A549 (cell line): ENCODE measurements around the gene TNF. TPM values are rescaled to one million over a fixed set of nuclear protein-coding genes. Genes with fewer than 3 reads are reported as not detected.

Experiments used
- ATAC-seq, 2 experiments: fragments of 200-7000 bp in 1 of 2; fragments of >200 bp in 1 of 2; cut with Nextera tagmentation in 1 of 2; cut with Tn5 transposase in 1 of 2; 3 replicates each; pipeline versions ENCODE4 v1.8.0 to v1.9.1; 2018 to 2020; ENCODE audit warnings: mild to moderate bottlenecking in 1 of 2, moderate library complexity in 1 of 2
- CTCF ChIA-PET: fragments of 300-600 bp; sonication (Branson Sonifier 250); formaldehyde crosslinking; extraction: SDS; loops from one replicate; lab custom pipeline; 2021; ENCODE audit warnings: antibody characterized with exemption, inconsistent platforms; lab: Yijun Ruan, JAX
- POLR2A ChIA-PET: fragments of 350-600 bp; formaldehyde crosslinking; extraction: SDS; loops from one replicate; lab custom pipeline; 2021; ENCODE audit warnings: antibody characterized with exemption, inconsistent platforms; lab: Yijun Ruan, JAX
- DNase-seq, 2 experiments: peaks; one replicate each; pipeline versions ENCODE4 v3.0.0 to v3.0.0-alpha.2; 2011 to 2016; ENCODE audit warnings: low read depth in 1 of 2, low spot score in 1 of 2
- FAIRE-seq: peaks from 2 replicates; lab custom pipeline; 2011; peaks lifted over from hg19 to GRCh38; lab: Jason Lieb, UNC
- H3K27ac ChIP-seq, 2 experiments: fragments of >200 bp; sonication (Bioruptor Twin); formaldehyde crosslinking; 3 replicates each; pipeline ENCODE4 v1.5.1; 2016 to 2017
- H3K4me1 ChIP-seq: fragments of >200 bp; sonication (Bioruptor Twin); formaldehyde crosslinking; 3 replicates; pipeline ENCODE4 v1.6.1; 2016
- H3K4me2 ChIP-seq: fragments of >200 bp; sonication (Bioruptor Twin); formaldehyde crosslinking; 3 replicates; pipeline ENCODE4 v1.6.1; 2016
- H3K4me3 ChIP-seq: fragments of >200 bp; sonication (Bioruptor Twin); formaldehyde crosslinking; 3 replicates; pipeline ENCODE4 v1.5.1; 2016
- H3K9me3 ChIP-seq: fragments of >200 bp; sonication (Bioruptor Twin); formaldehyde crosslinking; 3 replicates; pipeline ENCODE4 v1.6.1; 2016
- BHLHE40 ChIP-seq: IDR thresholded peaks from 2 replicates; pipeline ENCODE4 v1.6.1; 2012; ENCODE audit warnings: low read depth, low read length, inconsistent platforms
- CBX2 ChIP-seq: fragments of 200-600 bp; sonication (generic); IDR thresholded peaks from 2 replicates; pipeline ENCODE4 v1.6.1; 2016; ENCODE audit warnings: low read depth, mild to moderate bottlenecking, borderline replicate concordance
- CHD2 ChIP-seq: fragments of 150-350 bp; IDR thresholded peaks from 2 replicates; pipeline ENCODE4 v1.6.1; 2014; ENCODE audit warnings: low read length; ENCODE audit not compliant: partially characterized antibody
- FOSB ChIP-seq: fragments of 250-450 bp; sonication (Bioruptor Pico); IDR thresholded peaks from 2 replicates; pipeline ENCODE4 v1.5.0; 2020; ENCODE audit warnings: mild to moderate bottlenecking, moderate library complexity
- HDAC2 ChIP-seq: fragments of 200-600 bp; sonication (generic); IDR thresholded peaks from 2 replicates; pipeline ENCODE4 v1.6.1; 2016
- HOXB13 ChIP-seq: fragments of 250-450 bp; sonication (Bioruptor Pico); IDR thresholded peaks from 2 replicates; pipeline ENCODE4 v1.5.0; 2020; ENCODE audit warnings: low read depth, mild to moderate bottlenecking, moderate library complexity
- JUNB ChIP-seq: fragments of >200 bp; sonication (Bioruptor Twin); formaldehyde crosslinking; IDR thresholded peaks from 2 replicates; pipeline ENCODE4 v1.6.1; 2016
- KDM1A ChIP-seq: fragments of 200-600 bp; sonication (generic); IDR thresholded peaks from 2 replicates; pipeline ENCODE4 v1.6.1; 2016; ENCODE audit warnings: low read depth, mild to moderate bottlenecking
- KDM5A ChIP-seq: fragments of 200-600 bp; sonication (generic); IDR thresholded peaks from 2 replicates; pipeline ENCODE4 v1.6.1; 2016; ENCODE audit warnings: antibody characterized with exemption, mild to moderate bottlenecking
- MAFK ChIP-seq: fragments of 450-650 bp; IDR thresholded peaks from 2 replicates; pipeline ENCODE4 v1.6.1; 2014; ENCODE audit not compliant: partially characterized antibody
- MAZ ChIP-seq: fragments of 150-350 bp; IDR thresholded peaks from 2 replicates; pipeline ENCODE4 v1.6.1; 2014; ENCODE audit warnings: antibody characterized with exemption, low read depth, low read length, borderline replicate concordance
- MYC ChIP-seq: IDR thresholded peaks from 2 replicates; pipeline ENCODE4 v1.6.1; 2012; ENCODE audit warnings: mild to moderate bottlenecking, inconsistent platforms, low read length, improper control_type of control experiment, borderline replicate concordance
- NPAS2 ChIP-seq: fragments of 250-450 bp; sonication (Bioruptor Pico); IDR thresholded peaks from 2 replicates; pipeline ENCODE4 v1.8.0; 2022; ENCODE audit warnings: mild to moderate bottlenecking, moderate library complexity, borderline replicate concordance
- RARB ChIP-seq: fragments of 250-450 bp; sonication (Bioruptor Pico); IDR thresholded peaks from 2 replicates; pipeline ENCODE4 v1.8.0; 2021; ENCODE audit warnings: mild to moderate bottlenecking, moderate library complexity
- SMC3 ChIP-seq: fragments of >200 bp; sonication (Bioruptor Twin); formaldehyde crosslinking; IDR thresholded peaks from 3 replicates; pipeline ENCODE4 v1.6.1; 2018; ENCODE audit warnings: inconsistent platforms
- TFCP2L1 ChIP-seq: fragments of 250-450 bp; sonication (Bioruptor Pico); IDR thresholded peaks from 2 replicates; pipeline ENCODE4 v1.5.0; 2021; ENCODE audit warnings: mild to moderate bottlenecking
- ZC3H11A ChIP-seq: fragments of 450-650 bp; IDR thresholded peaks from 2 replicates; pipeline ENCODE4 v1.6.1; 2014; ENCODE audit warnings: antibody characterized with exemption, mild to moderate bottlenecking
- ZNF302 ChIP-seq: fragments of 250-450 bp; sonication (Bioruptor Pico); IDR thresholded peaks from 2 replicates; pipeline ENCODE4 v1.9.0; 2021; ENCODE audit warnings: inconsistent platforms, mild to moderate bottlenecking, moderate library complexity
- ZSCAN20 ChIP-seq: fragments of 250-450 bp; sonication (Bioruptor Pico); IDR thresholded peaks from 2 replicates; pipeline ENCODE4 v1.8.0; 2022; ENCODE audit warnings: mild to moderate bottlenecking, moderate library complexity
- WGBS: methylation state at CpG from one replicate; pipeline ENCODE4 v1.1.6; 2017; ENCODE audit errors: missing lambda C conversion rate; 5-methylcytosine and 5-hydroxymethylcytosine counted together
- polyA minus RNA-seq: library from RNA; depleted of rRNA, polyadenylated mRNA; stranded (reverse); fragments of >200 nt; gene quantifications from 2 replicates; pipeline ENCODE4 v1.2.3, GENCODE V29; 2011; rRNA and poly(A)+ RNA removed
- polyA plus RNA-seq, 4 experiments: library from polyadenylated mRNA; depleted of rRNA in 3 of 4; stranded (reverse); fragments of >200 nt; fragmentation: RNase III in 1 of 4; extraction: RNeasy Plus Mini Kit Qiagen cat#74134 plus additional on column Dnase treatment in 1 of 4; gene quantifications; 2 replicates in 3 of 4; 3 replicates in 1 of 4; pipeline ENCODE4 v1.2.3, GENCODE V29; 2011 to 2017
- TF ChIP-seq, protein P1 (sequence below): IDR thresholded peaks from 2 replicates; pipeline ENCODE4 v1.6.1; 2012
- TF ChIP-seq, protein P2 (sequence below): IDR thresholded peaks from 2 replicates; pipeline ENCODE4 v1.6.1; 2012
- TF ChIP-seq, protein P3 (sequence below): IDR thresholded peaks from 2 replicates; pipeline ENCODE4 v1.6.1; 2012; ENCODE audit warnings: low read depth, borderline replicate concordance
- TF ChIP-seq, protein P4 (sequence below): fragments of >200 bp; sonication (Bioruptor Twin); formaldehyde crosslinking; IDR thresholded peaks from 2 replicates; pipeline ENCODE4 v1.6.1; 2016
- TF ChIP-seq, protein P5 (sequence below): fragments of 450-650 bp; IDR thresholded peaks from 2 replicates; pipeline ENCODE4 v1.6.1; 2014; ENCODE audit warnings: antibody characterized with exemption
- TF ChIP-seq, protein P6 (sequence below): fragments of 200-600 bp; sonication (generic); IDR thresholded peaks from 2 replicates; pipeline ENCODE4 v1.6.1; 2016; ENCODE audit warnings: antibody characterized with exemption, mild to moderate bottlenecking, moderate library complexity

Gene TNF
- polyA plus RNA-seq (2011; rRNA removed): 0.07 TPM in 1 of 2 replicates, not detected in the other
- not detected in 2 replicates for polyA plus RNA-seq (2012; cell fraction: cytosol; rRNA removed)
- polyA plus RNA-seq (2012; cell fraction: nucleus; rRNA removed): 0.06 and 0.15 TPM in 2 replicates
- polyA plus RNA-seq (2017; fragmentation: RNase III; extraction: RNeasy Plus Mini Kit Qiagen cat#74134 plus additional on column Dnase treatment): not detected in 3 replicates
- not detected in 2 replicates for polyA minus RNA-seq

DNA sequence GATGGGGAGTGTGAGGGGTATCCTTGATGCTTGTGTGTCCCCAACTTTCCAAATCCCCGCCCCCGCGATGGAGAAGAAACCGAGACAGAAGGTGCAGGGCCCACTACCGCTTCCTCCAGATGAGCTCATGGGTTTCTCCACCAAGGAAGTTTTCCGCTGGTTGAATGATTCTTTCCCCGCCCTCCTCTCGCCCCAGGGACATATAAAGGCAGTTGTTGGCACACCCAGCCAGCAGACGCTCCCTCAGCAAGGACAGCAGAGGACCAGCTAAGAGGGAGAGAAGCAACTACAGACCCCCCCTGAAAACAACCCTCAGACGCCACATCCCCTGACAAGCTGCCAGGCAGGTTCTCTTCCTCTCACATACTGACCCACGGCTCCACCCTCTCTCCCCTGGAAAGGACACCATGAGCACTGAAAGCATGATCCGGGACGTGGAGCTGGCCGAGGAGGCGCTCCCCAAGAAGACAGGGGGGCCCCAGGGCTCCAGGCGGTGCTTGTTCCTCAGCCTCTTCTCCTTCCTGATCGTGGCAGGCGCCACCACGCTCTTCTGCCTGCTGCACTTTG is at the start of gene TNF:
Gene TNF (plus strand): TSS at position 231 of the 567 bp plus-strand sequence. CDS start 177 bp downstream, at position 408.
- Histone ChIP-seq H3K9me3 (no peaks in the 10 kb centered on the region), H3K27ac (no peak within 1 kb of the TSS), H3K4me3 (no peak within 1 kb of the TSS), H3K4me1 (no peaks in the 10 kb centered on the region), H3K4me2 (no peak within 1 kb of the TSS)
- TF ChIP-seq HDAC2 (no peak), TFCP2L1 (CRISPR knock-in tag) (no peak), BHLHE40 (no peak), MAFK (no peak), JUNB (no peak), ZC3H11A (no peak), HOXB13 (CRISPR knock-in tag) (no peak), CBX2 (no peak), FOSB (CRISPR knock-in tag) (no peak), SMC3 (no peak), MYC (no peak), ZSCAN20 (no peak), MAZ (no peak)
- TF ChIP-seq, protein P1, sequence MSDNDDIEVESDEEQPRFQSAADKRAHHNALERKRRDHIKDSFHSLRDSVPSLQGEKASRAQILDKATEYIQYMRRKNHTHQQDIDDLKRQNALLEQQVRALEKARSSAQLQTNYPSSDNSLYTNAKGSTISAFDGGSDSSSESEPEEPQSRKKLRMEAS: no peak
- TF ChIP-seq, protein P2, sequence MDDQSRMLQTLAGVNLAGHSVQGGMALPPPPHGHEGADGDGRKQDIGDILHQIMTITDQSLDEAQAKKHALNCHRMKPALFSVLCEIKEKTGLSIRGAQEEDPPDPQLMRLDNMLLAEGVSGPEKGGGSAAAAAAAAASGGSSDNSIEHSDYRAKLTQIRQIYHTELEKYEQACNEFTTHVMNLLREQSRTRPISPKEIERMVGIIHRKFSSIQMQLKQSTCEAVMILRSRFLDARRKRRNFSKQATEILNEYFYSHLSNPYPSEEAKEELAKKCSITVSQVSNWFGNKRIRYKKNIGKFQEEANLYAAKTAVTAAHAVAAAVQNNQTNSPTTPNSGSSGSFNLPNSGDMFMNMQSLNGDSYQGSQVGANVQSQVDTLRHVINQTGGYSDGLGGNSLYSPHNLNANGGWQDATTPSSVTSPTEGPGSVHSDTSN: no peak
- TF ChIP-seq, protein P3, sequence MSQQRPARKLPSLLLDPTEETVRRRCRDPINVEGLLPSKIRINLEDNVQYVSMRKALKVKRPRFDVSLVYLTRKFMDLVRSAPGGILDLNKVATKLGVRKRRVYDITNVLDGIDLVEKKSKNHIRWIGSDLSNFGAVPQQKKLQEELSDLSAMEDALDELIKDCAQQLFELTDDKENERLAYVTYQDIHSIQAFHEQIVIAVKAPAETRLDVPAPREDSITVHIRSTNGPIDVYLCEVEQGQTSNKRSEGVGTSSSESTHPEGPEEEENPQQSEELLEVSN: no peak
- TF ChIP-seq, protein P4, sequence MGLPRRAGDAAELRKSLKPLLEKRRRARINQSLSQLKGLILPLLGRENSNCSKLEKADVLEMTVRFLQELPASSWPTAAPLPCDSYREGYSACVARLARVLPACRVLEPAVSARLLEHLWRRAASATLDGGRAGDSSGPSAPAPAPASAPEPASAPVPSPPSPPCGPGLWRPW: no peak
- ATAC-seq (no peak), DNase-seq (no peak), FAIRE-seq (no peak)
- WGBS: 80% methylated on average over 10 of the region's 19 CpGs
- ChIA-PET CTCF (interaction anchor here (1.4 to 18.3 kb wide), 4 partner anchors 9 to 29 kb away, joined by 4 to 338 read pairs (median 18); partner anchors contain the start of genes ATP6V1G2, NCR3 and NFKBIL1), POLR2A (no interaction called here)

DNA sequence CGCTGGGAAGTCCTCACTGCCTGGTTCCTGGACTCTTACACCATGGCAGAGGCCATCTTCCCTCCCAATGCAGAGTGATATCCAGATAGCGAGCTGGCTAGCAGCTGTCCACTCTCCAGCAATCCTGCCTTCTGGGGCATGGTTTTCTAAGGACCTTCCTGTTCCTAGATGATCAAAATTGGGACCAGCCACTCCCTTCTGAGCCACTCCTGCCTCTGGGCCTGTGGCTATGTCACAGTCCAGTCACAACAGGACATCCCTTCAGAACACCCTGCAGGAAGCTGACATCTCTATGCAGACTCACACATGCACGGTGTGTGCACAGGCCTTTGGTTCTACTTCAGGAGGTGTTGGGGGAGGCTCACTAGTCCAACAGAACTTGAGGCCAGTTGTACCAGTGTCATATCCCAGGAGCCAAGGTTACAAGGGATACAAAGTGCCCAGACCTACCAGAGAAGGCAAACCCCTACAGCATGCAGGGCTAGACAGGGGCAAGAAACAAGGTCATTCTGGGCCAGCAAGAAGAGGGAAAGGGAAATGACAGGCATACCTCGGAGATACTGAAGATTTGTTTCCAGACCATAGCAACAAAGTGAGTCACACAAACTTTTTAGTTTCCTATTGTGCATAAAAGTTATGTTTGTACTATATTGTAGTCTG is 49.3 kb upstream of the TNF start:
- no peak overlapping the region for H3K27ac ChIP-seq
- TF ChIP-seq KDM1A (no peak), KDM5A (no peak), NPAS2 (CRISPR knock-in tag) (no peak)
- DNase-seq: no peak
- no peak for FAIRE-seq
- peak; percentile 20 to 21; a peak in 3 of 6 replicates for ATAC-seq
- no peak overlapping the region for H3K4me3 ChIP-seq
- POLR2A ChIA-PET: no interaction called here
- H3K4me1 ChIP-seq: no peaks in the 10 kb centered on the region
- 60% methylated on average over 4 of the region's 4 CpGs for WGBS
- H3K9me3 ChIP-seq: no peaks in the 10 kb centered on the region
- H3K4me2 ChIP-seq: no peak overlapping the region
- CTCF ChIA-PET: interaction anchor here (1.4 kb wide), 1 partner anchor 33 kb away, joined by 3 read pairs; no protein-coding TSS in a partner anchor

DNA sequence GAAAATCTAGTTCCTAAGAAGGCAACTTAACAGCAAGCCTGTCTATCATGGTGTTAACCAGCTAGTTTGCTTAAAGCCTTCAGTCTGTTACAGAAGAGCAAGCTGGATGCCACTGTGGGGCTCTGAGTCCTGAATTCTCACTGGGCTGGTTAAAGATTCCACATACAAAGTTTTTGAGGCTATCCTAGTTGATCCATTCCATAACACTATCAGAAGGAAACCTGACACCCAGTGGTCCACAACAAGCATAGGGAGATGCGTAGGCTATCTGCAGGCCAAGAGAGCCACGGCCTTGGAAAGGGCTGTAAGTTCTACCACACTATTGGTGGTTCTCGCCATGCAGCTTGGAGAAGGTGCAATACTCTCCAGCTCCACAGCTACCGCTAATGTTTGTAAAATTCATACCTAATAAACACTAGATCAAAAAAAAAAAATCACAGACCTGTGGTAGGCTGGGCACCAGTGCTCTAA is 47.0 kb upstream of the TNF start:
- ChIA-PET CTCF (interaction anchor here (0.6 to 1.7 kb wide), 4 partner anchors 11 to 35 kb away, joined by 3 to 7 read pairs (median 4); no protein-coding TSS in a partner anchor), POLR2A (interaction anchor here (0.7 kb wide), 1 partner anchor 1730 kb away, joined by 13 read pairs; no protein-coding TSS in a partner anchor)
- FAIRE-seq (no peak), ATAC-seq (peak; percentile 35 to 41), DNase-seq (no peak)
- WGBS: 91% methylated on average over 4 of the region's 4 CpGs
- H3K4me3 ChIP-seq: no peak overlapping the region
- H3K4me2 ChIP-seq: no peak overlapping the region
- no peaks in the 10 kb centered on the region for H3K9me3 ChIP-seq
- H3K27ac ChIP-seq: no peak overlapping the region
- H3K4me1 ChIP-seq: no peaks in the 10 kb centered on the region
- TF ChIP-seq RARB (CRISPR knock-in tag) (no peak), CHD2 (no peak), CBX2 (no peak), ZNF302 (CRISPR knock-in tag) (no peak), HOXB13 (CRISPR knock-in tag) (no peak), JUNB (no peak), MYC (no peak)
- TF ChIP-seq, protein P5, sequence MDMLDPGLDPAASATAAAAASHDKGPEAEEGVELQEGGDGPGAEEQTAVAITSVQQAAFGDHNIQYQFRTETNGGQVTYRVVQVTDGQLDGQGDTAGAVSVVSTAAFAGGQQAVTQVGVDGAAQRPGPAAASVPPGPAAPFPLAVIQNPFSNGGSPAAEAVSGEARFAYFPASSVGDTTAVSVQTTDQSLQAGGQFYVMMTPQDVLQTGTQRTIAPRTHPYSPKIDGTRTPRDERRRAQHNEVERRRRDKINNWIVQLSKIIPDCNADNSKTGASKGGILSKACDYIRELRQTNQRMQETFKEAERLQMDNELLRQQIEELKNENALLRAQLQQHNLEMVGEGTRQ: no peak
- TF ChIP-seq, protein P6, sequence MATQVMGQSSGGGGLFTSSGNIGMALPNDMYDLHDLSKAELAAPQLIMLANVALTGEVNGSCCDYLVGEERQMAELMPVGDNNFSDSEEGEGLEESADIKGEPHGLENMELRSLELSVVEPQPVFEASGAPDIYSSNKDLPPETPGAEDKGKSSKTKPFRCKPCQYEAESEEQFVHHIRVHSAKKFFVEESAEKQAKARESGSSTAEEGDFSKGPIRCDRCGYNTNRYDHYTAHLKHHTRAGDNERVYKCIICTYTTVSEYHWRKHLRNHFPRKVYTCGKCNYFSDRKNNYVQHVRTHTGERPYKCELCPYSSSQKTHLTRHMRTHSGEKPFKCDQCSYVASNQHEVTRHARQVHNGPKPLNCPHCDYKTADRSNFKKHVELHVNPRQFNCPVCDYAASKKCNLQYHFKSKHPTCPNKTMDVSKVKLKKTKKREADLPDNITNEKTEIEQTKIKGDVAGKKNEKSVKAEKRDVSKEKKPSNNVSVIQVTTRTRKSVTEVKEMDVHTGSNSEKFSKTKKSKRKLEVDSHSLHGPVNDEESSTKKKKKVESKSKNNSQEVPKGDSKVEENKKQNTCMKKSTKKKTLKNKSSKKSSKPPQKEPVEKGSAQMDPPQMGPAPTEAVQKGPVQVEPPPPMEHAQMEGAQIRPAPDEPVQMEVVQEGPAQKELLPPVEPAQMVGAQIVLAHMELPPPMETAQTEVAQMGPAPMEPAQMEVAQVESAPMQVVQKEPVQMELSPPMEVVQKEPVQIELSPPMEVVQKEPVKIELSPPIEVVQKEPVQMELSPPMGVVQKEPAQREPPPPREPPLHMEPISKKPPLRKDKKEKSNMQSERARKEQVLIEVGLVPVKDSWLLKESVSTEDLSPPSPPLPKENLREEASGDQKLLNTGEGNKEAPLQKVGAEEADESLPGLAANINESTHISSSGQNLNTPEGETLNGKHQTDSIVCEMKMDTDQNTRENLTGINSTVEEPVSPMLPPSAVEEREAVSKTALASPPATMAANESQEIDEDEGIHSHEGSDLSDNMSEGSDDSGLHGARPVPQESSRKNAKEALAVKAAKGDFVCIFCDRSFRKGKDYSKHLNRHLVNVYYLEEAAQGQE: no peak
